Measurements from ENCODE around the gene GNG2.

GRCh38 chr14:51993285-51993920, 133.0 kb downstream of the GNG2 start:
- no peak for TF ChIP-seq CTCF (IDR thresholded peaks at IDR 0.05)
- TF ChIP-seq POLR2A (IDR thresholded peaks at IDR 0.05) = no peak
